Stimulated activated CD4-positive, alpha-beta T cell treated with anti-CD3 and anti-CD28 coated beads, Interleukin-4, amount 100 ng/mL, for 24 hours (primary cell): ENCODE measurements around the gene FLAD1.

Experiments
- DNase-seq: peaks from one replicate; pipeline ENCODE4 v3.0.0-alpha.2; 2020

Gene FLAD1

GRCh38 chr1:154952664-154953063 lies 30.5 kb upstream of the FLAD1 start:
- DNase-seq = no peak

- no peak for DNase-seq
Measured at GRCh38 chr1:154953611-154954038, 29.5 kb upstream of the FLAD1 start.

- DNase-seq = no peak
Measured at GRCh38 chr1:154954541-154954940, 28.6 kb upstream of the FLAD1 start.

GRCh38 chr1:154955039-154955717 lies 28.0 kb upstream of the FLAD1 start:
- peak; percentile 86 for DNase-seq

GRCh38 chr1:154955718-154956543 lies 27.2 kb upstream of the FLAD1 start, which contains the start of gene PBXIP1:
TSS of gene PBXIP1 (minus strand) at chr1:154956099. CDS start at chr1:154953721, 2,378 bp downstream.
- peak; percentile 87 for DNase-seq

- no peak for DNase-seq
Measured at GRCh38 chr1:154956544-154956941, 26.6 kb upstream of the FLAD1 start.

- no peak for DNase-seq
Measured at GRCh38 chr1:154957091-154957657, 26.0 kb upstream of the FLAD1 start.

GRCh38 chr1:154958036-154958435 lies 25.1 kb upstream of the FLAD1 start:
- DNase-seq = no peak

GRCh38 chr1:154958681-154959425 lies 24.3 kb upstream of the FLAD1 start:
- no peak for DNase-seq

- no peak for DNase-seq
Measured at GRCh38 chr1:154959426-154959780, 23.7 kb upstream of the FLAD1 start.

GRCh38 chr1:154960446-154961136 lies 22.6 kb upstream of the FLAD1 start:
- DNase-seq = no peak

- peak; percentile 81 for DNase-seq
Measured at GRCh38 chr1:154961207-154962155, 21.7 kb upstream of the FLAD1 start, which contains the start of gene PYGO2. TSS of gene PYGO2 (minus strand) at chr1:154961782. CDS start at chr1:154961576, 206 bp downstream.

- DNase-seq = no peak
Measured at GRCh38 chr1:154962156-154962749, 20.9 kb upstream of the FLAD1 start.

- no peak for DNase-seq
Measured at GRCh38 chr1:154962795-154963330, 20.3 kb upstream of the FLAD1 start.

- DNase-seq = no peak
Measured at GRCh38 chr1:154963643-154964042, 19.5 kb upstream of the FLAD1 start.

- no peak for DNase-seq
Measured at GRCh38 chr1:154964359-154964758, 18.8 kb upstream of the FLAD1 start.

- DNase-seq = no peak
Measured at GRCh38 chr1:154966111-154966510, 17.0 kb upstream of the FLAD1 start.

GRCh38 chr1:154967331-154967950 lies 15.7 kb upstream of the FLAD1 start:
- no peak for DNase-seq

- DNase-seq = no peak
Measured at GRCh38 chr1:154968731-154969130, 14.4 kb upstream of the FLAD1 start.

GRCh38 chr1:154969246-154969645 lies 13.9 kb upstream of the FLAD1 start:
- no peak for DNase-seq
